HL-60/S4 (cell line): ENCODE data around the gene SUPT5H.

Experiments used
- in situ Hi-C: fragments of 300-500 bp; cut with MboI; formaldehyde crosslinking; loops from 2 replicates; pipeline ENCODE4 v1.14.3; 2022; ENCODE audit warnings: low sequenced_read_pairs

Gene SUPT5H

DNA sequence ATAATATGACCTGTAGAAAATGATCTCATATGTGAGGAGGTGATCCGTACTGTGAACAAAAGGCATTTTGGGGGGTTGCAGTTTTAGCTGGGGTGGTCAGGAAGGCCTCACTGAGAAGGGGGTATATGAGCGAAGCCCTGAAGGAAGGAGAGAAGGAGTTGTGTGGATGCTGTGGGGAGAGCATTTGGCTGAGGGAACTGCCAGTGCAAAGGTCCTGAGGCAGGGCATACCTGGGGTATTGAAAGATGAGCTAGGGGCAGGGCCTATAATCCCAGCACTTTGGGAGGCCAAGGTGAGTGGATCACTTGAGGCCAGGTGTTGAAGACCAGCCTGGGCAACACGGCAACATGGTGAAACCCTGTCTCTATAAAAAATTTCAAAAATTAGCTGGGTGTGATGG, 72.0 kb downstream of the SUPT5H start:
- in situ Hi-C loops, result no loop called here

DNA sequence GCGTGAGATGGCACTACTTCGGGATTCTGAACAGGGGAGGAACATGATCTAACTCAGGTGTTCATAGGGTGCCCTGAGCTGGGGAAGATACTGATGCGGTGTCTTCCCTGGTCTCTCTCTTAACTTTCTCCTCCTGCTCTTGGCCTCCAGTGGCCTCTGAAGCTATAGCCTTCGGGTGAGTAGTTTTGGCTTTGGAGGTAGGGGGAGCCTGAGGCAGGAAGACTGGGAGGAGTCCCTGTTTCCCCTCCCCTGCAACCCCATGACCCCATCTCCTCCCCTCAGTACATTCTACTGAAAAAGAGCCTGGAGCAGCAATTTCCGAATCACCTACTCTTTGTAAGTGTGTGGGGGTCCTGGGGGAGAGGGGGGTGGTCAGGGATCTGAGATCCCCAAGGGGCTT, 73.1 kb downstream of the SUPT5H start:
- in situ Hi-C loops, result no loop called here

DNA sequence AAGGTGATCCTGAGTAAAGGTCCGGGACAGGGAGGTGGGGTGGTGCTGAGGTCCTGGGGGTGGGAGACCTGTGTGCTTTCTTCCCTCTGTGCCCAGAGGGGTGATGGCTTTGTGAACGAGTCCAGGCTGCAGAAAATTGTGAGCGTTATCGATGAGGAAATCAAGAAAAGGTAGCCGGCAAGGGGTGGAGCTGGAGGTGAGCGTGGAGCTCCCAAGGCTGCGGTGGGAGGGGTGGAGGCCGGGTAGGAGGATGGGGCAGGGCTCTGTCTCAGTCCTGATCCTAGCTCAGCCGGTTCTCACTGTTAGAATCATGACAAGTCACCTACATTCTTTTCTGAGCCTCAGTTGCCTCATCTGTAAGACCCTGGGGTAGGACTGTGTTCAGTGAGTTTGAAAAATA, 73.6 kb downstream of the SUPT5H start:
- in situ Hi-C loops, result no loop called here

DNA sequence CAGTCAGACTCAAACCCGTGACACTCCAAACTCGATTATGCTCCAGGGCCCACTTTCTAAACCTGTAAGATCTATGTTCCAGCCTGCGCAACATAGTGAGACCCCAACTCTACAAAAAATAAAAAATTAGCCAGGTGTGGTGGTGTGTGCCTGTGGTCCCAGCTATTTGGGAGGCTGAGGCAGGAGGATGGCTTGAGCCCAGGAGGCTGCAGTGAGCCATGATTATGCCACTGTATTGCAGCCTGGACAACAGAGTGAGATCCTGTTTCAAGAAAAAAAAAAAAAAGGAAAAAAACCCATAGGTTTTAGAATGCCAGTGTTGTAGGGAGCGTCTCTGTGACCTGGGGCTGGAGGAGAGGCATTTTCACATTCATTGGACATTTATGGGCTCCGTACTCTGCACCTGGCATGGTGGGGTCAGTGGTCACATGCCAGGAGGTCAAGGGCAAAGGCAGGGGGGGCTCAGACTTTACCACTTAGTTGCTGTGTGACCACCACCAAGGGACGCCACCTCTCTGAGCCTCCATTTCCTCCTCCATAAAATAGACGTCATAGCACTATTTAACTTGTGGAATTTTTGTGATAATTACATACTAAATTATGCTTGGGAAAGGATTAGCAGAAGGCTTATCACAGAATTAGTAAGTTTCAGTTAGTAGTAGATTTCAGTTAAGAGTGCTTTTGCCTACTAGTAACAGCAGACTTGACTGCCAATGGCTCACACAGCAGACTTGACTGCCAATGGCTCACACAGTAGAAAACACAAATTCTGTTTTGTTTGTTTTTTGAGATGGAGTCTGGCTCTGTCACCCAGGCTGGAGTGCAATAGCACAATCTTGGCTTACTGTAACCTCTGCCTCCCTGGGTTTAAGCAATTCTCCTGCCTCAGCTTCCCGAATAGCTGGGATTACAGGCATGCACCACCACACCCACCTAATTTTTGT, 75.4 kb downstream of the SUPT5H start:
- in situ Hi-C loops, result no loop called here

DNA sequence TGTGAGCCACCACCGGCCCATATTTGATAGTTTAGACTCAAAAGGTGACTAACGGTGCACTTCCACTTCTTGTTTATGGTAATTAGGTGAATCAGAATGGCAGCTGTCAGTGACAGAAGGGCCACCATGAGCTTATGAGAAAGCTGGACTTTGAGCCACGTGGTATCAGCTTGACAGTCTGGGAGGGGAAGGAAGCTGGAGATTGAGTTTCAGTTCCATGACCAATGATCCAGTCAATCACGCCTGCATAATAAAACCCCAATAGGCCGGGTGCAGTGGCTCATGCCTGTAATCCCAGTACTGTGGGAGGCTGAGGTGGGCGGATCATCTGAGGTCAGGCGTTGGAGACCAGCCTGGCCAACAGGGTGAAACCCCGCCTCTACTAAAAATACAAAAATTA, 79.1 kb downstream of the SUPT5H start:
- in situ Hi-C loops, result no loop called here

DNA sequence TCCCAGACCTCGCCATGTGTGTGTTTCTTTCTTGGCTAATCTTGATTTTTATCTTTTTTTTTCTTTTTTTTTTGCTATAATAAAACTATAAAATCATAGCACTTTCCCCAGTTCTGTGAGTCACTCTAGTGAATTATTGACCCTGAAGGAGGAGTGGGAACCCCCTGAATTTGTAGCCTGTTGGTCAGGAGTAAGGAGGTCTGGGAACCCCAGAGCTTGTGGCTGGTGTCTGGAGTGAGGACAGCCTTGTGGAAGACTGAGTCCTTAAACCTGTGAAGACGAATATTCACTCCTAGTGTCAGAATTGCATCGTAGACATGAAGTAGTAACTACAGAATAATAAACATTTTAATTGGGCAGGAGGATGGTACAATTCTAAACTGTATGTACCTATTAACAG, 79.8 kb downstream of the SUPT5H start:
- in situ Hi-C loops, result loop anchor here (25.0 kb wide), 1 partner anchor 413 kb away; no protein-coding TSS in a partner anchor
